NB4 (cell line): ENCODE data around the gene C11orf58.

ENCODE experiments used
- CTCF ChIP-seq: IDR thresholded peaks from one replicate; pipeline ENCODE4 v1.5.1; 2012; ENCODE audit warnings: low read depth, low read length
- POLR2A ChIP-seq: IDR thresholded peaks from 2 replicates; pipeline ENCODE4 v1.6.1; 2011; ENCODE audit warnings: mild to moderate bottlenecking; ENCODE audit not compliant: insufficient read length; ENCODE audit errors: extremely low read depth

GRCh38 chr11:16767137-16767536 is 28.7 kb downstream of the C11orf58 start:
- no peak for TF ChIP-seq POLR2A
- TF ChIP-seq CTCF = no peak
